GM12865 (cell line): ENCODE measurements around the gene TCEA2.
"Not testable (repeated sequence)": the region's sequence is repeated elsewhere in the genome, so short reads cannot be mapped to it uniquely, and the experiment has no call there.

Experiments used
- DNase-seq: peaks from one replicate; pipeline ENCODE4 v3.0.0; 2010; ENCODE audit warnings: low read depth
- H3K4me3 ChIP-seq: 2 replicates; pipeline ENCODE4 v1.5.1; 2011; ENCODE audit warnings: mild to moderate bottlenecking, low read depth, low read length, control low read depth
- CTCF ChIP-seq: IDR thresholded peaks from 2 replicates; pipeline ENCODE4 v1.5.1; 2011; ENCODE audit warnings: low read length, control low read depth, low read depth, inconsistent platforms; ENCODE audit not compliant: insufficient read depth; ENCODE audit errors: missing control alignments

TCEA2 gene

GRCh38 chr20:64084685-64085152, 21.7 kb downstream of the TCEA2 start:
- H3K4me3 ChIP-seq: no peak overlapping the region
- DNase-seq: no peak
- TF ChIP-seq CTCF: no peak

- DNase-seq: no peak
- no peak overlapping the region for H3K4me3 ChIP-seq
- TF ChIP-seq CTCF: no peak
Measured at GRCh38 chr20:64086801-64087200, 23.8 kb downstream of the TCEA2 start.

GRCh38 chr20:64087226-64087825, 24.3 kb downstream of the TCEA2 start:
- H3K4me3 ChIP-seq, DNase-seq: not testable (repeated sequence)

GRCh38 chr20:64088586-64088985, 25.6 kb downstream of the TCEA2 start:
- DNase-seq, H3K4me3 ChIP-seq: not testable (repeated sequence)

GRCh38 chr20:64090165-64090564, 27.2 kb downstream of the TCEA2 start:
- no peak for DNase-seq
- TF ChIP-seq CTCF: no peak
- H3K4me3 ChIP-seq: no peak overlapping the region

- no peak overlapping the region for H3K4me3 ChIP-seq
- TF ChIP-seq CTCF: no peak
- DNase-seq: no peak
Measured at GRCh38 chr20:64091340-64091739, 28.3 kb downstream of the TCEA2 start.

- no peak for TF ChIP-seq CTCF
- H3K4me3 ChIP-seq: no peak overlapping the region
- no peak for DNase-seq
Measured at GRCh38 chr20:64091770-64092169, 28.8 kb downstream of the TCEA2 start.

- no peak for TF ChIP-seq CTCF
- no peak overlapping the region for H3K4me3 ChIP-seq
- DNase-seq: no peak
Measured at GRCh38 chr20:64092258-64093012, 29.4 kb downstream of the TCEA2 start.
